SK-N-SH treated with all-trans-retinoic acid at 6 μM for 48 hours (cell line): ENCODE measurements around the gene TAS2R41.

Source experiments
- ATAC-seq: fragments of 200-7000 bp; cut with Tn5 transposase; 3 replicates; pipeline ENCODE4 v1.9.1; 2020; ENCODE audit warnings: mild to moderate bottlenecking, moderate library complexity
- ARNTL ChIP-seq: fragments of 450-650 bp; formaldehyde crosslinking; IDR thresholded peaks from 2 replicates; pipeline ENCODE4 v1.5.0; 2020; ENCODE audit warnings: low read depth, mild to moderate bottlenecking, moderate library complexity, borderline replicate concordance
- CSDC2 ChIP-seq: fragments of 250-450 bp; sonication (Bioruptor Pico); IDR thresholded peaks from 2 replicates; pipeline ENCODE4 v1.5.0; 2020; ENCODE audit warnings: mild to moderate bottlenecking, moderate library complexity
- GLIS3 ChIP-seq: fragments of 250-450 bp; sonication (Bioruptor Pico); IDR thresholded peaks from 2 replicates; pipeline ENCODE4 v1.5.0; 2020; ENCODE audit warnings: mild to moderate bottlenecking, moderate library complexity
- ISL1 ChIP-seq: fragments of 250-450 bp; sonication (Bioruptor Pico); IDR thresholded peaks from 2 replicates; pipeline ENCODE4 v2.1.2; 2022; ENCODE audit warnings: mild to moderate bottlenecking, moderate library complexity
- OSR1 ChIP-seq: fragments of 250-450 bp; sonication (Bioruptor Pico); IDR thresholded peaks from 2 replicates; pipeline ENCODE4 v1.8.0; 2022; ENCODE audit warnings: moderate library complexity, mild to moderate bottlenecking, inconsistent platforms
- PPARA ChIP-seq: fragments of 250-450 bp; sonication (Bioruptor Pico); IDR thresholded peaks from 2 replicates; pipeline ENCODE4 v1.5.0; 2020; ENCODE audit warnings: mild to moderate bottlenecking, borderline replicate concordance
- RARB ChIP-seq: fragments of 250-450 bp; sonication (Bioruptor Pico); IDR thresholded peaks from 2 replicates; pipeline ENCODE4 v1.8.0; 2021; ENCODE audit warnings: mild to moderate bottlenecking, moderate library complexity
- SNAI2 ChIP-seq: fragments of 250-450 bp; sonication (Bioruptor Pico); IDR thresholded peaks from 2 replicates; pipeline ENCODE4 v1.5.0; 2020; ENCODE audit warnings: mild to moderate bottlenecking, moderate library complexity
- TCF4 ChIP-seq: fragments of 250-450 bp; sonication (Bioruptor Pico); IDR thresholded peaks from 2 replicates; pipeline ENCODE4 v1.8.0; 2021; ENCODE audit warnings: mild to moderate bottlenecking, moderate library complexity, borderline replicate concordance
- ZC3H10 ChIP-seq: fragments of 250-450 bp; sonication (Bioruptor Pico); IDR thresholded peaks from 2 replicates; pipeline ENCODE4 v1.5.1; 2021; ENCODE audit warnings: mild to moderate bottlenecking, moderate library complexity
- ZFP3 ChIP-seq: fragments of 250-450 bp; sonication (Bioruptor Pico); IDR thresholded peaks from 2 replicates; pipeline ENCODE4 v1.5.0; 2020; ENCODE audit warnings: mild to moderate bottlenecking, moderate library complexity
- ZNF565 ChIP-seq: fragments of 450-650 bp; formaldehyde crosslinking; conservative IDR thresholded peaks from 2 replicates; pipeline ENCODE4 v1.5.0; 2020; ENCODE audit warnings: low read depth, mild to moderate bottlenecking, moderate library complexity
- ZNF70 ChIP-seq: fragments of 450-650 bp; formaldehyde crosslinking; IDR thresholded peaks from 2 replicates; pipeline ENCODE4 v1.5.0; 2020; ENCODE audit warnings: mild to moderate bottlenecking, moderate library complexity
- ZNF8 ChIP-seq: fragments of 450-650 bp; formaldehyde crosslinking; IDR thresholded peaks from 2 replicates; pipeline ENCODE4 v1.5.0; 2020; ENCODE audit warnings: mild to moderate bottlenecking, moderate library complexity
- TF ChIP-seq, protein P1 (sequence below): fragments of 250-450 bp; sonication (Bioruptor Pico); IDR thresholded peaks from 2 replicates; pipeline ENCODE4 v1.8.0; 2021; ENCODE audit warnings: low read depth, mild to moderate bottlenecking, moderate library complexity, borderline replicate concordance
- TF ChIP-seq, protein P2 (sequence below): fragments of 250-450 bp; sonication (Bioruptor Pico); IDR thresholded peaks from 2 replicates; pipeline ENCODE4 v1.5.1; 2020; ENCODE audit warnings: low read depth, mild to moderate bottlenecking, moderate library complexity
- TF ChIP-seq, protein P3 (sequence below): fragments of 250-450 bp; sonication (Bioruptor Pico); IDR thresholded peaks from 2 replicates; pipeline ENCODE4 v1.8.0; 2020; ENCODE audit warnings: mild to moderate bottlenecking, moderate library complexity, borderline replicate concordance
- TF ChIP-seq, protein P4 (sequence below): fragments of 250-450 bp; sonication (Bioruptor Pico); IDR thresholded peaks from 2 replicates; pipeline ENCODE4 v1.5.1; 2021; ENCODE audit warnings: mild to moderate bottlenecking, moderate library complexity

TAS2R41 gene

DNA sequence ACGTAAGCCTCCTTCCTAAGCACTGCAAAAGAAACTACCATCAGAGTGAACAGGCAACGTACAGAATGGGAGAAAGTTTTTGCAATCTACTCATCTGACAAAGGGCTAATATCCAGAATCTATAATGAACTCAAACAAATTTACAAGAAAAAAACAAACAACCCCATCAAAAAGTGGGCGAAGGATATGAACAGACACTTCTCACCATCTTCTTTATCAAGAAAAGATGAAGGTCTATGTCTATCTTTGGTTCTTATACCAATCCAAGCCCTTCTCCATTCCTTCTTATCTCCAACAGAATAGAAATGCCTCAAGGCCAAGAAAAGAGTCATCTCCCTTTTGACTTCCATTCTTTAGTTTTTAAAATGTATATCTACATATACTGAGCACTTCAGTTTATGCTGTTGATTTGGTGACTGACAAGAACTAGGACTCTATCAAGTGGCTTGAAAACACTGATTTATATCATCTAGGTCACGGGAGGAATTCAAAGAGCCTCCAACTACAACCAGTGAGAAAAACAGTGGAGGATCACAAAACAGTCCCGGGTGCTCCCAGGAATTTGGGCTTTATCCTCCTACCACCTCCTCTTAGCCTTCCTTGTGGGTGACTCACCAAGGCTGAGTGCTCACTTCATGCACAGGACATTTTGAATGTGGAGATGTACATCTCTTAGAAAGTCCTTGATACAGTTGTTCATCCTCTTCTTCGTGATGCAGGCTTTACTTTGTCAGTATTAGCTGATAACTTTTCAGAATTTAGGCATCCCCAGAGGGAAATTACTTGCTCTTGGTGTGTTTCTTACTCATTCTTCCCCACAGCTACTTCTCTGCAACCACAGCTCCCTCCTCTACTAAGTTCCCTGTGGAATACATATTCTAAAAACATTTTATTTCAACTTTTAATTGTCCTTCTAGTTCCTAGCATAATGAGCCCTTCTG lies 15.4 kb downstream of the TAS2R41 start:
- TF ChIP-seq ZC3H10 (0 out of 2 replicates have a peak, but pooled peaks have one; percentile 14), RARB (CRISPR knock-in tag) (no peak), CSDC2 (CRISPR knock-in tag) (peak; percentile 55; the same call in 1 of the 2 replicates)

DNA sequence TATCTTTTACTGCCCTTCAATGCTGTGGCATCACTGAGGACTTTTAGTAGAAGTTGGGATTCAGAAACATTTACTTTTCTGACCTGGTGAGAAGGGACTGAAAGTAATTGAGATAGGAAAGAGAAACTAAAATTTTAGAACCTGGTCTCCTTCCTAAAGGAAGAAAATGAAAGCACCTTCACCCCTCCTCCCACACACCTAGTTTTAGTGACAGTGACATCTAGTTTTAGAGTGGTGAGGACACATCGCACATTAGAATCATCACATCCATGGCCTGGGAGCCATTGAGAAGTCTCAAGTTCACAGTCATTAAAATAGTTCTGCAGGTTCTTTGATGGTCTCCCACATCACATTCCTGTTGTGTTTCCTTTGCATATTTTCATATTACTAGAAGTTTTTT lies 16.1 kb downstream of the TAS2R41 start:
- no peak for TF ChIP-seq ZFP3 (CRISPR knock-in tag)
- TF ChIP-seq, protein P1, sequence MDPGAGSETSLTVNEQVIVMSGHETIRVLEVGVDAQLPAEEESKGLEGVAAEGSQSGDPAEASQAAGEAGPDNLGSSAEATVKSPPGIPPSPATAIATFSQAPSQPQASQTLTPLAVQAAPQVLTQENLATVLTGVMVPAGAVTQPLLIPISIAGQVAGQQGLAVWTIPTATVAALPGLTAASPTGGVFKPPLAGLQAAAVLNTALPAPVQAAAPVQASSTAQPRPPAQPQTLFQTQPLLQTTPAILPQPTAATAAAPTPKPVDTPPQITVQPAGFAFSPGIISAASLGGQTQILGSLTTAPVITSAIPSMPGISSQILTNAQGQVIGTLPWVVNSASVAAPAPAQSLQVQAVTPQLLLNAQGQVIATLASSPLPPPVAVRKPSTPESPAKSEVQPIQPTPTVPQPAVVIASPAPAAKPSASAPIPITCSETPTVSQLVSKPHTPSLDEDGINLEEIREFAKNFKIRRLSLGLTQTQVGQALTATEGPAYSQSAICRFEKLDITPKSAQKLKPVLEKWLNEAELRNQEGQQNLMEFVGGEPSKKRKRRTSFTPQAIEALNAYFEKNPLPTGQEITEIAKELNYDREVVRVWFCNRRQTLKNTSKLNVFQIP (CRISPR knock-in tag): no peak
- no peak for TF ChIP-seq CSDC2 (CRISPR knock-in tag)
- no peak for TF ChIP-seq RARB (CRISPR knock-in tag)
- no peak for TF ChIP-seq PPARA (CRISPR knock-in tag)
- TF ChIP-seq, protein P2, sequence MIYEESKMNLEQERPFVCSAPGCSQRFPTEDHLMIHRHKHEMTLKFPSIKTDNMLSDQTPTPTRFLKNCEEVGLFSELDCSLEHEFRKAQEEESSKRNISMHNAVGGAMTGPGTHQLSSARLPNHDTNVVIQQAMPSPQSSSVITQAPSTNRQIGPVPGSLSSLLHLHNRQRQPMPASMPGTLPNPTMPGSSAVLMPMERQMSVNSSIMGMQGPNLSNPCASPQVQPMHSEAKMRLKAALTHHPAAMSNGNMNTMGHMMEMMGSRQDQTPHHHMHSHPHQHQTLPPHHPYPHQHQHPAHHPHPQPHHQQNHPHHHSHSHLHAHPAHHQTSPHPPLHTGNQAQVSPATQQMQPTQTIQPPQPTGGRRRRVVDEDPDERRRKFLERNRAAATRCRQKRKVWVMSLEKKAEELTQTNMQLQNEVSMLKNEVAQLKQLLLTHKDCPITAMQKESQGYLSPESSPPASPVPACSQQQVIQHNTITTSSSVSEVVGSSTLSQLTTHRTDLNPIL: no peak
- TF ChIP-seq, protein P3, sequence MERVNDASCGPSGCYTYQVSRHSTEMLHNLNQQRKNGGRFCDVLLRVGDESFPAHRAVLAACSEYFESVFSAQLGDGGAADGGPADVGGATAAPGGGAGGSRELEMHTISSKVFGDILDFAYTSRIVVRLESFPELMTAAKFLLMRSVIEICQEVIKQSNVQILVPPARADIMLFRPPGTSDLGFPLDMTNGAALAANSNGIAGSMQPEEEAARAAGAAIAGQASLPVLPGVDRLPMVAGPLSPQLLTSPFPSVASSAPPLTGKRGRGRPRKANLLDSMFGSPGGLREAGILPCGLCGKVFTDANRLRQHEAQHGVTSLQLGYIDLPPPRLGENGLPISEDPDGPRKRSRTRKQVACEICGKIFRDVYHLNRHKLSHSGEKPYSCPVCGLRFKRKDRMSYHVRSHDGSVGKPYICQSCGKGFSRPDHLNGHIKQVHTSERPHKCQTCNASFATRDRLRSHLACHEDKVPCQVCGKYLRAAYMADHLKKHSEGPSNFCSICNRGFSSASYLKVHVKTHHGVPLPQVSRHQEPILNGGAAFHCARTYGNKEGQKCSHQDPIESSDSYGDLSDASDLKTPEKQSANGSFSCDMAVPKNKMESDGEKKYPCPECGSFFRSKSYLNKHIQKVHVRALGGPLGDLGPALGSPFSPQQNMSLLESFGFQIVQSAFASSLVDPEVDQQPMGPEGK (CRISPR knock-in tag): no peak
- no peak for TF ChIP-seq ZNF565 (CRISPR knock-in tag)
- TF ChIP-seq OSR1 (CRISPR knock-in tag): no peak
- no peak for TF ChIP-seq ZC3H10
- no peak for TF ChIP-seq TCF4
- TF ChIP-seq, protein P4, sequence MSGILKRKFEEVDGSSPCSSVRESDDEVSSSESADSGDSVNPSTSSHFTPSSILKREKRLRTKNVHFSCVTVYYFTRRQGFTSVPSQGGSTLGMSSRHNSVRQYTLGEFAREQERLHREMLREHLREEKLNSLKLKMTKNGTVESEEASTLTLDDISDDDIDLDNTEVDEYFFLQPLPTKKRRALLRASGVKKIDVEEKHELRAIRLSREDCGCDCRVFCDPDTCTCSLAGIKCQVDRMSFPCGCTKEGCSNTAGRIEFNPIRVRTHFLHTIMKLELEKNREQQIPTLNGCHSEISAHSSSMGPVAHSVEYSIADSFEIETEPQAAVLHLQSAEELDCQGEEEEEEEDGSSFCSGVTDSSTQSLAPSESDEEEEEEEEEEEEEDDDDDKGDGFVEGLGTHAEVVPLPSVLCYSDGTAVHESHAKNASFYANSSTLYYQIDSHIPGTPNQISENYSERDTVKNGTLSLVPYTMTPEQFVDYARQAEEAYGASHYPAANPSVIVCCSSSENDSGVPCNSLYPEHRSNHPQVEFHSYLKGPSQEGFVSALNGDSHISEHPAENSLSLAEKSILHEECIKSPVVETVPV (CRISPR knock-in tag): no peak
- no peak for TF ChIP-seq GLIS3 (CRISPR knock-in tag)
- no peak for TF ChIP-seq ARNTL (CRISPR knock-in tag)
- no peak for TF ChIP-seq ISL1 (CRISPR knock-in tag)
- no peak for TF ChIP-seq ZNF70 (CRISPR knock-in tag)
- no peak for ATAC-seq

More for the DNA sequence above, 15.4 kb downstream of the TAS2R41 start:
- peak; percentile 13; the same call in 2 of the 3 replicates for ATAC-seq

DNA sequence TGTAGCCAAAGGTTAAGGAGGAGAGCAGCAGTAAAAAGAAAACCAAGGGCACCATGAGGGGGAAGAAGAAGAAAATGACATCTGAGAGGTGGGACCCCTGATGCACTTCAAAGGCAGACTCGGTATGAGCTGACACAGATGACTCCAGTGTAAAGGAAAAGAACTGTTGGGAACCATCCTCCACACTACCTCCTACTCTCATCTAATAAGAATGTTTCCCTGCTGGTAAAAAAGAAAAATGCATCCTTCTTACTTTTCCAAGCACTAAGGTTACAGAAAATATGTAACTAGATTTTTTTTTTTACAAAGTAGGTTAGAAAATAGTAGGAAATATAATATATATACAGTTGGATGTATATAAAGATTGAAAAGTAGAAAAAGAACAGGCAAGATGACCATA lies 16.9 kb downstream of the TAS2R41 start:
- ATAC-seq: peak; percentile 16

DNA sequence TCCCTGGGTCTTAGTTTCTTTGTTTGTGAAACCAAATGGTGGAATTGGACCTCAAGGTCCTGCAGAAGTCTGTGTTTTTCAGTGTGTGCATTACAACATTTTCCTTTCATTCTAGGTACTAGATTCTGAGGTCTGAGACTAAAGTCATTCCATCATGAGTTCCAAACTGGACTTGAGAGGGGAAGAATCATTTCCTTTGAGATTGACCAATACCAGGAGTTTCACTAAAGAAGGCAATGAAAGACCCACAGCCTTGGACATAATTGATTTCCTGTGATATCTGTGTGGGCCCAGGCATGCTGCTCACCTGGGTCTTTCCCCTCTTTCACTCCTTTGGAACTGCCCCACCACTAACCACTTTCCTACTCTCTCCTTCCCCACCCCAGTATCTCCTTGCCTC lies 18.2 kb downstream of the TAS2R41 start:
- TF ChIP-seq PPARA (CRISPR knock-in tag): no peak
- TF ChIP-seq, protein P1 (CRISPR knock-in tag): no peak
- peak; percentile 75; the same call in 1 of the 2 replicates for TF ChIP-seq SNAI2
- TF ChIP-seq RARB (CRISPR knock-in tag): peak; percentile 52; the same call in 1 of the 2 replicates
- peak; percentile 93 for TF ChIP-seq CSDC2 (CRISPR knock-in tag)
- ATAC-seq: no peak; the same call in 2 of the 3 replicates

More for the DNA sequence above, 16.9 kb downstream of the TAS2R41 start:
- TF ChIP-seq RARB (CRISPR knock-in tag) (peak; percentile 73; the same call in 1 of the 2 replicates), ZNF8 (CRISPR knock-in tag) (no peak)
